NCI-H82 treated with DMSO at 0.1 percent for 48 hours (cell line): ENCODE data around the gene TOLLIP.
"Not testable (repeated sequence)": the region's sequence is repeated elsewhere in the genome, so short reads cannot be mapped to it uniquely, and the experiment has no call there.

Experiments
- DNase-seq: peaks from one replicate; lab custom pipeline; 2025; ENCODE audit not compliant: unreplicated experiment; lab: John Stamatoyannopoulos, UW

TOLLIP gene

DNA sequence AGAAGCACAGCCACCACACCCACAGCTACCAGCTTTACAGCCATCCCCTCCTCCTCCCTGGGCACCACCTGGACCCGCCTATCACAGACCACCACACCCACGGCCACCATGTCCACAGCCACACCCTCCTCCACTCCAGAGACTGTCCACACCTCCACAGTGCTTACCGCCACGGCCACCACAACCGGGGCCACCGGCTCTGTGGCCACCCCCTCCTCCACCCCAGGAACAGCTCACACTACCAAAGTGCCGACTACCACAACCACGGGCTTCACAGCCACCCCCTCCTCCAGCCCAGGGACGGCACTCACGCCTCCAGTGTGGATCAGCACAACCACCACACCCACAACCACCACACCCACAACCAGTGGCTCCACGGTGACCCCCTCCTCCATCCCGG, 59.0 kb downstream of the TOLLIP start:
- DNase-seq, result not testable (repeated sequence)

DNA sequence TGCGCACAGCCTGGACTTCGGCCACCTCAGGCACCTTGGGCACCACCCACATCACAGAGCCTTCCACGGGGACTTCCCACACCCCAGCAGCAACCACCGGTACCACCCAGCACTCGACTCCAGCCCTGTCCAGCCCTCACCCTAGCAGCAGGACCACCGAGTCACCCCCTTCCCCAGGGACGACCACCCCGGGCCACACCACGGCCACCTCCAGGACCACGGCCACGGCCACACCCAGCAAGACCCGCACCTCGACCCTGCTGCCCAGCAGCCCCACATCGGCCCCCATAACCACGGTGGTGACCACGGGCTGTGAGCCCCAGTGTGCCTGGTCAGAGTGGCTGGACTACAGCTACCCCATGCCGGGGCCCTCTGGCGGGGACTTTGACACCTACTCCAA, 60.5 kb downstream of the TOLLIP start:
- not testable (repeated sequence) for DNase-seq

GRCh38 chr11:1247026-1247425, 62.4 kb downstream of the TOLLIP start:
- DNase-seq, result not testable (repeated sequence)

GRCh38 chr11:1246301-1246700, 63.1 kb downstream of the TOLLIP start:
- not testable (repeated sequence) for DNase-seq

DNA sequence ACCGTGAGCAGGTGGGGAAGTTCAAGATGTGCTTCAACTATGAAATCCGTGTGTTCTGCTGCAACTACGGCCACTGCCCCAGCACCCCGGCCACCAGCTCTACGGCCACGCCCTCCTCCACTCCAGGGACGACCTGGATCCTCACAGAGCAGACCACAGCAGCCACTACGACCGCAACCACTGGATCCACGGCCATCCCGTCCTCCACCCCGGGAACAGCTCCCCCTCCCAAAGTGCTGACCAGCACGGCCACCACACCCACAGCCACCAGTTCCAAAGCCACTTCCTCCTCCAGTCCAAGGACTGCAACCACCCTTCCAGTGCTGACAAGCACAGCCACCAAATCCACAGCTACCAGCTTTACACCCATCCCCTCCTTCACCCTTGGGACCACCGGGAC, 63.7 kb downstream of the TOLLIP start:
- not testable (repeated sequence) for DNase-seq

DNA sequence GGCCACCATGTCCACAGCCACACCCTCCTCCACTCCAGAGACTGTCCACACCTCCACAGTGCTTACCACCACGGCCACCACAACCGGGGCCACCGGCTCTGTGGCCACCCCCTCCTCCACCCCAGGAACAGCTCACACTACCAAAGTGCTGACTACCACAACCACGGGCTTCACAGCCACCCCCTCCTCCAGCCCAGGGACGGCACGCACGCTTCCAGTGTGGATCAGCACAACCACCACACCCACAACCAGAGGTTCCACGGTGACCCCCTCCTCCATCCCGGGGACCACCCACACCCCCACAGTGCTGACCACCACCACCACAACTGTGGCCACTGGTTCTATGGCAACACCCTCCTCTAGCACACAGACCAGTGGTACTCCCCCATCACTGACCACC, 64.9 kb downstream of the TOLLIP start:
- DNase-seq, result not testable (repeated sequence)

DNA sequence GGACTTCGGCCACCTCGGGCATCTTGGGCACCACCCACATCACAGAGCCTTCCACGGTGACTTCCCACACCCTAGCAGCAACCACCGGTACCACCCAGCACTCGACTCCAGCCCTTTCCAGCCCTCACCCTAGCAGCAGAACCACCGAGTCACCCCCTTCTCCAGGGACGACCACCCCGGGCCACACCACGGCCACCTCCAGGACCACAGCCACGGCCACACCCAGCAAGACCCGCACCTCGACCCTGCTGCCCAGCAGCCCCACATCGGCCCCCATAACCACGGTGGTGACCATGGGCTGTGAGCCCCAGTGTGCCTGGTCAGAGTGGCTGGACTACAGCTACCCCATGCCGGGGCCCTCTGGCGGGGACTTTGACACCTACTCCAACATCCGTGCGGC, 65.9 kb downstream of the TOLLIP start:
- not testable (repeated sequence) for DNase-seq

- DNase-seq, result not testable (repeated sequence)
Observed at GRCh38 chr11:1242751-1243150, 66.7 kb downstream of the TOLLIP start.

DNA sequence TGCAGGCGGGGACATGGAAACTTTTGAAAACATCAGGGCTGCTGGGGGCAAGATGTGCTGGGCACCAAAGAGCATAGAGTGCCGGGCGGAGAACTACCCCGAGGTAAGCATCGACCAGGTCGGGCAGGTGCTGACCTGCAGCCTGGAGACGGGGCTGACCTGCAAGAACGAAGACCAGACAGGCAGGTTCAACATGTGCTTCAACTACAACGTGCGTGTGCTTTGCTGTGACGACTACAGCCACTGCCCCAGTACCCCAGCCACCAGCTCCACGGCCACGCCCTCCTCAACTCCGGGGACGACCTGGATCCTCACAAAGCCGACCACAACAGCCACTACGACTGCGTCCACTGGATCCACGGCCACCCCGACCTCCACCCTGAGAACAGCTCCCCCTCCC, 67.1 kb downstream of the TOLLIP start:
- DNase-seq, result no peak

DNA sequence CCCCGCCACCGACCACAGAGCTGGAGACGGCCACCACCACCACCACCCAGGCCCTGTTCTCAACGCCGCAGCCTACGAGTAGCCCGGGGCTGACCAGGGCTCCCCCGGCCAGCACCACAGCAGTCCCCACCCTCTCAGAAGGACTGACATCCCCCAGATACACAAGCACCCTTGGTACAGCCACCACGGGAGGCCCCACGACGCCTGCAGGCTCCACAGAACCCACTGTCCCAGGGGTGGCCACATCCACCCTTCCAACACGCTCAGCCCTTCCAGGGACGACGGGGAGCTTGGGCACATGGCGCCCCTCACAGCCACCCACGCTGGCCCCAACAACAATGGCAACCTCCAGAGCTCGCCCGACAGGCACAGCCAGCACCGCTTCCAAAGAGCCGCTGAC, 67.7 kb downstream of the TOLLIP start:
- no peak for DNase-seq

DNA sequence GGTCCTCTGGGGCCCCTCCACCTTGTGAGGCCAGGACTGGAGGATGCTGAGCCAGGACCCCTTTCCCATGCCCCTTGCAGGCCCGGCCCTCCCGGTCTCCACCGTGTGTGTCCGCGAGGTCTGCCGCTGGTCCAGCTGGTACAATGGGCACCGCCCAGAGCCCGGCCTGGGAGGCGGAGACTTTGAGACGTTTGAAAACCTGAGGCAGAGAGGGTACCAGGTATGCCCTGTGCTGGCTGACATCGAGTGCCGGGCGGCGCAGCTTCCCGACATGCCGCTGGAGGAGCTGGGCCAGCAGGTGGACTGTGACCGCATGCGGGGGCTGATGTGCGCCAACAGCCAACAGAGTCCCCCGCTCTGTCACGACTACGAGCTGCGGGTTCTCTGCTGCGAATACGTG, 68.7 kb downstream of the TOLLIP start:
- DNase-seq, result no peak

- no peak for DNase-seq
Observed at GRCh38 chr11:1239596-1240205, 69.7 kb downstream of the TOLLIP start.

- DNase-seq, result no peak
Observed at GRCh38 chr11:1238767-1239595, 70.5 kb downstream of the TOLLIP start.

DNA sequence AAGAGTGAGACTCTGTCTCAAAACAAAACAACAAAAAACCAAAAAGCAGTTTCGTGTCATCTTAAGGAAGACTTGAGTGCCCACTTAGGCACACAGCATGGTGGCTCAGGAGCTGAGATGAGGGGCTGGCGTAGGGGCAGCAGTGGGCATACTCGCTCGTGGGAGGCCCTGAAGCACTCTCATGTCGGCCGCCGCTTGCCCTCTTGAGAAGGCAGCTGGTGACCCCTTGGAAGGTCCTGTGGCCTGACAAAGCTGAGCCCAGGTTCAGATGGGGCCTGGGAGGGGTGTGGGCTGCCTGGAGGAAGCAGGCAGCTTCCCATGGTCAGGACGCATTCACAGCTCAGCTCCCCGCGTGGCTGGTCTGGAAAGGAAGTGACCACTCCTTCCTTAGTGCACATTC, 71.6 kb downstream of the TOLLIP start:
- DNase-seq, result no peak

GRCh38 chr11:1237128-1237580, 72.3 kb downstream of the TOLLIP start:
- no peak for DNase-seq

DNA sequence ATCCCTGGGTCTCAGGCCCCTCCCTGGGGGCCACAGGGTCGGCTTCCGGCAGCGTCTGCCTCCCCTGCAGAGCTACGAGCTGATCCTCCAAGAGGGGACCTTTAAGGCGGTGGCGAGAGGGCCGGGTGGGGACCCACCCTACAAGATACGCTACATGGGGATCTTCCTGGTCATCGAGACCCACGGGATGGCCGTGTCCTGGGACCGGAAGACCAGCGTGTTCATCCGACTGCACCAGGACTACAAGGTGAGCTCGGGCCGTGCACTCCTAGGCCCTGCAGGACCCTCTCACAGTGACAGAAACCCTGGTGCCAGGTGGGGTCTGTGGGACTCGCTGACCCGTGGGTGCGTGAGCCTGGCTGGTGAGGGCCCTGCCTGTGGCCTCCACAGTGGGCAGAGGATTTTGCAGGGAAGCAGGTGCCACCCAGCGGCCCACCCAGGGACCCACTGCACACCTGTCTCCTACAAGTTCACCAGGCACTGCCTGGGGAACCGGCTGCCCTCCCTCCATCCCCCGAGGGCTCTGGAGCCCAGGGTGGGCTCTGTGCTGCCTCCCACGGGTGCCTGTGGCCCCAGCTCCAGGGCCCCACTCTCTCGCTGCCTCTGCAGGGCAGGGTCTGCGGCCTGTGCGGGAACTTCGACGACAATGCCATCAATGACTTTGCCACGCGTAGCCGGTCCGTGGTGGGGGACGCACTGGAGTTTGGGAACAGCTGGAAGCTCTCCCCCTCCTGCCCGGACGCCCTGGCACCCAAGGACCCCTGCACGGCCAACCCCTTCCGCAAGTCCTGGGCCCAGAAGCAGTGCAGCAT, 72.9 kb downstream of the TOLLIP start:
- no peak for DNase-seq

DNA sequence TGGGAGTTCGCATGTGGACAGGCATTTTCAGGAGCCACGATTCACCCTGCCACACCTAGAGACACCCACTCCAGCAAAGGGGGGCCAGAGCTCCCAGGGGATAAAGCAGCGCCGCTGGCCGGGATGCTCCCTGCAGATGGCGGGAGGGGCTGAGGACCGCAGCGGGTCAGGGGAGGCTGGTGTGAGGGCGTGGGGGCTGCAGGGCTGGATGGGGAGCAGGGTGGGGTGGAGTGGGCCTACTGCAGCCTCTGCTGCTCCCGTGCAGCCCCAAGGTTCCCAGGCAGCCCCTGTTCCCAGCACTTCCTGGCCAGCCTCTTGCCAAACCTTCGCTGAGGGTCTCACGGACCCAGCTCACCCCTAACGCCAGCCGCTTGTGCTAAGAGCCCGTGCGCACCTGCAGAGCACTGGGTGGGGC, 73.5 kb downstream of the TOLLIP start:
- no peak for DNase-seq

GRCh38 chr11:1235306-1235900, 74.0 kb downstream of the TOLLIP start:
- DNase-seq, result no peak

DNA sequence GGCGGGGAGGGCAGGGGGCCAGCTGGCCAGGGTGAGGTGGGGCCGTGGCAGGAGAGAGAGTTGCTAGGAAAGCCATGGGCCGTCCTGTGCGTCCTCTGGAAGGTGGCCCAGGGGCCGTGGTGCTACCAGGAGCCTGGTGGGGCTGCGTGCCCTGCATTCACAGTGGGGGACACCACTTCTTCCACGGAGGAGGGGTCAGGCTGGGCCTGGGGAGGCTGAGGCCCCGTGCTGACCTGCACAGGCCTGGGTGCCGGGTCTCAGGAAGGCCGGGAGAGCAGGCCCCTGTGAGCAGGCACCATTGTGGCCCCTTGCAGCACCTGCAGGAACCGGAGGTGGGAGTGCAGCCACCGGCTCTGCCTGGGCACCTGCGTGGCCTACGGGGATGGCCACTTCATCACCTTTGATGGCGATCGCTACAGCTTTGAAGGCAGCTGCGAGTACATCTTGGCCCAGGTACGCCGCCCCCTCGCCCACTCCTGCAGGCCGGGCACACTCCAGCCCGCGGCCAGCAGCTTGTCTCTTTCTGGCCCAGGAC, 74.6 kb downstream of the TOLLIP start:
- DNase-seq, result no peak

DNA sequence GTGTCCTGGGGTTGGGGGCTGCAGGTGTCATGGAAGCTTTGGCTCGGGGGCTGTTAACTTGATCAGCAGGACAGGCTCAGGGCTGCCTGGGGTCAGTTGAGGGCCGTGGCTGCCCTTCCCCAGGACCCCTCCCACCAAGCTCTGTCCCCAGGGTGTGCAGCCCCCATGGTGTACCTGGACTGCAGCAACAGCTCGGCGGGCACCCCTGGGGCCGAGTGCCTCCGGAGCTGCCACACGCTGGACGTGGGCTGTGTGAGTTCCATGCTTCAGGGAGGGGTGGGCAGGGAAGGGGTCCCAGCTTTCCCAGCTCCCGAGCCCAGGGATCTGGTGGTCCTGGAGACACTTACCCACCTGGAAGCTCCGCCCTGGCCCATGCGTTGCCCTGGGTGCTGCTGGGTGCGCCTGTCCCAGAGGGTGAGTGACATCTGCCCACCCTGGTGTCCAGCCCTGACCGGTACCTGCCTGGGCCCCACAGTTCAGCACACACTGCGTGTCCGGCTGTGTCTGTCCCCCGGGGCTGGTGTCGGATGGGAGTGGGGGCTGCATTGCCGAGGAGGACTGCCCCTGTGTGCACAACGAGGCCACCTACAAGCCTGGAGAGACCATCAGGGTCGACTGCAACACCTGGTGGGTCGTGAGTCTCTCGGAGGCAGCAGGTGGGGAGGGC, 75.2 kb downstream of the TOLLIP start:
- no peak for DNase-seq
